Measurements from ENCODE around the gene ZNF445.
"Not testable (repeated sequence)": the region's sequence is repeated elsewhere in the genome, so short reads cannot be mapped to it uniquely, and the experiment has no call there.

ZNF445 gene

DNA sequence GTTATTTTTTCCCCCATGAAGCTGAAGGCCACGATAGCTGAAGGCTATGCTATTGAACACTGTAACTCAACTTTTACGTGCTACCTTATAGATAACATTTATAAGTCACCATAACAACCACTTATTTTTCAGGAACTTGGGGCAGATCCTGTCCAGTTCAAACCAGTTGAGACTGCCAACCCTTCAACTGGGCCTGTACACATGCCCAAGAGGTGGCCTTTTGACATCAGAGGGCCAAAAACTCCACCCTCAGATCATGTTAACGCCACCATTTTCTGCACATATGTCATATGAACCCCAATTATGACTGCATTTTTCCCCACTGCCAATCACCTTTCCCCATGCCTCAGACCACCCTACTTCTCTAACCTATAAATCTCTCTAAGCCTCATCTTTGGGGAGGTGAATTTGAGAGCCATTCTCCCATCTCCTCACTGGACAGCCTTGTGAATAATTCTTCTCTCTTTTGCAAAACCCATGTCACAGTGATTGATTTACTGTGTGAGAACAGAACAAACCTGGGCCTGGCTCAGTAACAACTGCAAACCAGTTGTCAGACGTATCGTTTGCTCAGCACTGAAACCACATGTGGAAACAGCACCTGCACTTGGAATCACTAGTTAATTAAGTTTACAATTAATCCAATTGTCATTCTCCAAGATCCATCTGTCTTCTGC lies 42.5 kb downstream of the ZNF445 start:
- no peak for DNase-seq (ENCODE audit: low read depth in 2 of 2)

- no peak for DNase-seq (ENCODE audit: low read depth in 2 of 2)
Measured at GRCh38 chr3:44430466-44430865, 47.0 kb downstream of the ZNF445 start.

DNA sequence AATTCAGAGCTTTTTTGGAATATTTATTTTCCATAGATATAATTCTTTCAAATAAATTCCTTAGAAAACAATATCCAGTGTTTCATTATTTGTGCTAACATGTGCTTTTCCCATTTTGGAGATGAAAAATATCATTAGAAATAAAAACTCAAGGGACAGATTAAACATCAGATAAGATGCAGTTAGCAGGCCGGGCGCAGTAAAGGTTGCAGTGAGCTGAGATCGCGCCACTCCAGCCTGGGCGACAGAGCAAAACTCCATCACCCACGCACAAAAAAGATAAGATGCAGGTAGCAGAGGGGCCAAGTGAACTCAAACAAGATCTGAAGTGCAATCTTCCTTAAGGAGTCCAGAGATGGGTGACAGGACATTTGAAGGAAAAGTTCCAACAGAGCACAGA lies 48.0 kb downstream of the ZNF445 start:
- DNase-seq (ENCODE audit: low read depth in 2 of 2): no peak

GRCh38 chr3:44428910-44429309 lies 48.6 kb downstream of the ZNF445 start:
- DNase-seq (ENCODE audit: low read depth in 2 of 2): no peak

DNA sequence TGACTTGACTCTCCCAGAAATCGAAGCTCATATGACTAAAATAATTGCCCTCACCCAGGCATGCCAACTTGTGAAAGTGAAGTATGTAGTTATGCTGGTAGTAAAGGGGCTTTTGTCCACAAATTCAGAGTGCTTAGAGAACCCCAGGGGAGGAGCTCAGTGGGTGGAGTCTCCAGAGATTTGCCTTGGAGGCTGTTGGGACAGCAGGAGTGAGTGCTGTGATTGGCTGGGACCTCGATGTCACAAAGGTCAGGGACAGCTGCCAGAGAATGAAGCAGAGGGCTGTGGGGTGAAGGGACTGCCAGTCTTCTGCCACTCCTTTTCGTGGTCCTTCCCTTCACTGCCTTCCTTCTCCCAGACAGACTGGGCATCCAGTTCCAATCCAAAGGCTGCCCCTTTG lies 49.8 kb downstream of the ZNF445 start:
- DNase-seq (ENCODE audit: low read depth in 2 of 2): no peak

DNA sequence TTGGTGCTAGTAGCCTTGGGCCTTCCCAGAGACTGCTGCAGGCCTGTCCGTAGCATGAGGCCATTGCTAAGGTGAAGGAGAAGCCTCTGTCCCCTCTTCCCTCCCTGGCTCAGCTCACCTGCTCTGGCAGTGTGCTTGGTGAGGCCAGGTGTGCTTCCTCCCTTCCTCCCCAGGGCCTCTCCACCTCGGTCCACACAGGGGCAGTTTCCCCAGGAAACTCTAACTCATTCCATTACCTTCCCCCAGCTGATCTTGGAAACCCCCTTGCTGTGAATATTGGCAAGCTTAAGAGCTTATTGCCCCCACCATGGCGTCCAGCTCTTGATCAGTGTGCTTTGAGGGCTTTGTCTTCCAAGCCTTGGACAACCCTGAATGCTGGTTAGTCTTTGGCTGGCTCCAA lies 52.7 kb downstream of the ZNF445 start:
- no peak for DNase-seq (ENCODE audit: low read depth in 2 of 2)

GRCh38 chr3:44421280-44421679 lies 56.2 kb downstream of the ZNF445 start:
- no peak for DNase-seq (ENCODE audit: low read depth in 2 of 2)

DNA sequence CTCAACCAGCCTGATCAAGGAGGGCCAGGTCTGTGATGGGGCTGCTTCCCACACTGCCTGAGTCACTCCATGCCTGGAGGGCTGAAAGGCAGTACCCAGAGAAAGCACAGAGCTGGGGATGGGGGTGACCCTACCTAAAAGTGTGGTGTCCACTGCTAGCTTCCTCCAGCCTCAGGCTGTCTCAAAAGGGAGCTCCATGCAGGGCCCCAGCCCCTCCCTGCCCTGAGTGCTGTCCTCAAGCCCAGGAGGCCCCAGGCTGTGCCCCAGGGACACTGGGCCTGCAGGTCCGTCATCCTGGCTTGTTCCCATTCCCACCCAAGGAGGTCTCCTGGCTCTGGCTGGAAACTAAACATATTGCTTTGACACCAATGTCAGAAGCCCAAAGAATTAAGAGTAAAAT lies 56.8 kb downstream of the ZNF445 start:
- DNase-seq (ENCODE audit: low read depth in 2 of 2): no peak

GRCh38 chr3:44419923-44420650 lies 57.4 kb downstream of the ZNF445 start:
- no peak for DNase-seq (ENCODE audit: low read depth in 2 of 2)

- DNase-seq (ENCODE audit: low read depth in 2 of 2): no peak
Measured at GRCh38 chr3:44419116-44419922, 58.2 kb downstream of the ZNF445 start.

DNA sequence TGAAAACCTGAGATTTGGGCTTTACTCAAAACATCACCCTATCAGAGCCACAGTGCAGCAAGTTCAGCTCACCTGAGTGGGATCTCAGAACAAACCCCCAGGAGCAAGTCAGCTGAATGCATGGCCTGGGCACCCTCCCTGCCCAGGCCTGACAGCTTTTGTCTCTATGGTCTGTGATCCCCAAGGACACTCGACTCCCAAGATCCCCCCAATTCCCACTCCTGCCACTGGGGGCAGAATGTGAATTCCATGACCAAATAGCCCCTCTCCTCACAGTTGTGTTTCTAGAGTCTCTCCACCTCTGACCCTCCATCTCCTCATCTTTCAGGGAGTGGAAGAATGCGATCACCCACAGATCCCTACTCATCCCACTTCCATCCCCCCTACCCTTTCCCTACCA lies 58.9 kb downstream of the ZNF445 start:
- DNase-seq (ENCODE audit: low read depth in 2 of 2): no peak

DNA sequence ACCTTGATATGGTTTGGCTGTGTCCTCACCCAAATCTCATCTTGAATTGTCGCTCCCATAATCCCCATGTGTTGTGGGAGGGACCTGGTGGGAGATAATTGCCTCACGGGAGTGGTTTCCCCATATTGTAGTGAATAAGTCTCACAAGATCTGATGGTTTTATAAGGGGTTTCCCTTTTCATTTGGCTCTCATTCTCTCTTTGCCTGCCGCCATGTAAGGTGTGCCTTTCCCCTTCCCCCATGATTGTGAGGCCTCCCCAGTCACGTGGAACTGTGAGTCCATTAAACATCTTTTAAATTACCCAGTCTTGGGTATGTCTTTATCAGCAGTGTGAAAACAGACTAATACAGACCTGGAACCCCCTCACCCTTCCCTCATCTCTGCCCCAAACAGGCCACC lies 59.4 kb downstream of the ZNF445 start:
- not testable (repeated sequence) for DNase-seq (ENCODE audit: low read depth in 2 of 2)

DNA sequence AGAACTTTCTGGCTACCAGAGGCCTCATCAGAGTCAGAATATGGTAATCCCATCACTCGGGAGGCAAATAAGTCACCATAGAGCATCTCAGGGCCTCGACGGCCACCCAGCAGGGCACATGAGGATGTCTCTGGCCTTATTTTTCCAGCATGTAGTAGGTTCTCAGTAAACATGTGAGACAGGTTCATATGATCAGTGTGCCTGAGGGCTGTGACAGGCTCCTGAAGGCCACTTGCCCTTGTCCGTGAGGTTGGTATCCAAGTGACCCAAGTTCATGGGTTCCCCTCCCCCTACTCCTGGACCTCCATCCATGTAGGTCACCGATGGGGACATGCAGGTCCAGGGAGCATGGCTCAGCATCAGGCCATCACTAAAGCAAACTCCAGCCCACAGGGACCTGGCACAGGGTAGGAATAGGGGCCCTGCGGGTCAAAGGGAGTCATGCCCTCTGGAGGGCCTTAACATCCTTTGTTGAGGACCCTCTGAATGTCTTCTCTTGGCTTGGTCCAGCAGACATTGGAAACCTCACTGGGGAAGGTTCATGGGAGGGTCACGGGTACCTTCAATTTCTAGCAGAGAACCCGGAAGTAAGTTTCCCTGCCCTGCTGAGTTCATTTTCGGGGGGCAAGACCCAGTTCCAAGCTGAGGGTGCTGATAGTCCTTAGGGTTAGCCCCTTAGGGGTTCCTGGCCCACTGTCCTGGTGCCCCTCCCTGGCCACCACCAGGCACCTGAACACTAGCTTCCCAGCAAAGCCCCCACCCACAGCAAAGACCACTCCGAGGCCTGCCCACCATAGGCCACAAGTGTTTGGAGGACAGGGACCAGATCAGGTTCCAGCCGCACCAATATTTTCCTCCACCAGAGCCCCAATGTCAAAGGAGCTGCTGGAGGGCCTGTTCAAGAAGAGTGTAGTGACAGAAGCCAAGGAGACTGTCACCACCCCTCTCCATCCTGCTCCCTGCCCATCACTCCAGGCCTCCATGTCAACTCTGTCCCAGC lies 61.1 kb downstream of the ZNF445 start:
- DNase-seq (ENCODE audit: low read depth in 2 of 2): no peak

GRCh38 chr3:44415421-44415820 lies 62.0 kb downstream of the ZNF445 start:
- DNase-seq (ENCODE audit: low read depth in 2 of 2): no peak

DNA sequence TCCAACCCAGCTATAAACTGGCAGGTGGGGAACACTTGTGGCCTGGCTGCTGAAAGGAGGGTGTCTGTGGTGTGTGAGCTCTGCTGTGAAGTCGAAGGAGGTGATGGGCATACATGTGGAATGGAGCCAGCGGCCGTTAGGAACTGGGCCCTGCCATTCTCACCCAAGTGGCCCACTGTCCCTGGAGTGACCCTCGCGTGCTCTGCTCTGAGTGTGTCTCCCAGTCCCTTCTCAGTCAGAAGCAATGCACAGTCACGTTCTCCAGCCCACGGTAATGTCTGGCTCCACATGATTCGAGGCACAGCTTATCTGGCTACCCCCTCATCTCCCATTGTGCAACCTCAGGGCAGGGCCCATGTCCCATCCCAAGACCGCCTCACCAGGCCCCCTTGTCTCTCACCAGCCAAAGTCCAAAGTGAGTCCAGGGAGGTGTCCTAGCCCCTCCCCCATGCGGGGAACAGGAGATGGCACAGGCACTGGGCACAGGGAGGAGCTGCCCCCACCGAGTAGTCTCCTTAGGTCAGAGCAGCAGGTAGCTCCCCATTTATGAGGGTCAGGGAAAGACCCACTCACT lies 62.9 kb downstream of the ZNF445 start:
- DNase-seq (ENCODE audit: low read depth in 2 of 2): no peak

- DNase-seq (ENCODE audit: low read depth in 2 of 2): no peak
Measured at GRCh38 chr3:44412365-44412764, 65.1 kb downstream of the ZNF445 start.

DNA sequence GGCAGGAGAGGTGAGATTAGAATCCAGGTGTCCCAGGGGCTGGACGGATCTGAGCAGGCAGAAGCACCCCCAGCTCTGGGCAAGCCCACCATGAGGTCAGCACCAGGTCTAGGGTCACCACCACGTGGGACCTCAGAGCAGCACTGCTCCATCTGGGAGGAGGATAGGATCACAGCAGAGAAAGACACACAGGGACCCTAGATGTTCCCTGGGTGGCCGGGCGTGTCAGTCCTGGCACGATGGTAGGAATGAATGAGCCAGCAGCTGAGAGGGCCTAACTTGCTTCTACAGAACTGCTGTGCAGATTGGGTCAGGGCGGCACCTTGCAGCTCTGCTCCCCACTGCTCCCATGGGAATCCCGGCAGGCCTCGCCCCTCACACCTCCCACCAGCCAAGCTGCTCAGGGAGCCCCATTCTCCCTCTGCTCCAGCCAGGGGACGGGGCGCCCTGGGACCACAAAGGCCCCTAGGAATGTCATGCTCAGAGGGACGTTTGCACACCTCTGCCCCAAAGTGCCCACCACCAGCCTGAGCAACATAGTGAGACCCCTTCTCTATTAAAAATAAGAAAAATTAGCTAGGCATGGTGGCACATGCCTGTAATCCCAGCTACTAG lies 66.3 kb downstream of the ZNF445 start:
- no peak for DNase-seq (ENCODE audit: low read depth in 2 of 2)

- DNase-seq (ENCODE audit: low read depth in 2 of 2): no peak
Measured at GRCh38 chr3:44409640-44410410, 67.6 kb downstream of the ZNF445 start.

DNA sequence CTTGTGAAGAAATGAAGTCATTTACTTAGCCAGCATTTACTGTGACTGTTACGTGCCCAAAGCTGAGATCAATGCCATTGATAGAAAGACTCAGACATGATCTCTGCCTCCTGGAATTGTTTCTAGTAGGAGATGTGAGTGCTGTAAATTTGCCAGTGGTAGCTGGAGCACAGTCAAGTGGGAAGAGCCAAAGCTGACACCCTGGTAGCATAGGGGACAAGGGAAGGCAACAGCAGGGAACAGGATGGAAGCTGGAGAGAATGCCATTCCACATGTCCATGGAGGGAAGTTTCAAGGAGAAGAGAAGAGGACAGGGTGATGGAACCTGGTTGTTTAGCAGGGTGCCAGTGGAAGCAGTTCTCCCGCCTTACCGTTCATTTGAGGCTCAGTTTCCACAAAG lies 74.9 kb downstream of the ZNF445 start:
- DNase-seq (ENCODE audit: low read depth in 2 of 2): no peak

DNA sequence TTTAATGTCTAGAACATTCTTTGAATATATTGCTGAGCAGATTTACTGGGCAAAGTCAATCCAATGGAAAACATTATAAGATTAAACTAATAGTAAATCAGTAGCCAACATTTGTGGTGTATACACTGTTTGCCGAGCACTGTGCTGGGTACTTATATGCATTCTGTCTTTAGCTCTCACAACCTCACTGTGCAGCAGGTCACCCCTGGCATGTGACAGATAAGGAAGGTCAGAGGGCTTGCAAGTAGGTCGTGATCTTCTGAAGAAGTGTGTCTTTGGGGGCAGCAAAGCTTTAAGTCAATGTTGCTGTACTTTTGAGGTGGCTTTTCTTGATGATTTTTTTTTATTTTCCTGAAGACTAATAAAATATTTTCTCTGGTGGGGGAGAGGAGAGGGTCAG lies 76.7 kb downstream of the ZNF445 start:
- DNase-seq (ENCODE audit: low read depth in 2 of 2): no peak

Measured in stimulated activated CD4-positive, alpha-beta T cell treated with anti-CD3 and anti-CD28 coated beads, Interleukin-12 subunit alpha, Interleukin-12 subunit beta, amount 100 ng/mL, for 24 hours (primary cell).